ENCODE data around the gene FBXL7. TPM values are rescaled to one million over a fixed set of nuclear protein-coding genes. Genes with fewer than 3 reads are reported as not detected.

FBXL7 gene
- total RNA-seq, 2 experiments from 2014 or later = not detected

GRCh38 chr5:15893866-15894265 lies 393.9 kb downstream of the FBXL7 start:
- no peak for DNase-seq (ENCODE audit: low spot score)
- CTCF ChIA-PET (ENCODE audit: unreplicated experiment) = no interaction called here
- H3K4me2 ChIP-seq (ENCODE audit: low read length) = no peak overlapping the region
- H4K20me1 ChIP-seq (ENCODE audit: insufficient read depth, low read length) = no peaks in the 10 kb centered on the region
- no peak overlapping the region for H2AFZ ChIP-seq (ENCODE audit: low read length)
- no peaks in the 10 kb centered on the region for H3K9me2 ChIP-seq (ENCODE audit: insufficient read depth, low read length)
- no peak overlapping the region for H3K27ac ChIP-seq (ENCODE audit: low read depth, low read length, poor library complexity, severe bottlenecking)
- BruUV-seq (replicated peaks) = no TSS peak
- no peak overlapping the region for H3K4me3 ChIP-seq (ENCODE audit: low read depth, low read length, poor library complexity, severe bottlenecking)
- 0 out of 2 replicates have a peak, but pooled peaks cover 4% of the 10 kb centered on the region for H3K9me3 ChIP-seq (ENCODE audit: low read length)
- TF ChIP-seq EZH2phosphoT487 (IDR thresholded peaks at IDR 0.05; ENCODE audit: borderline replicate concordance, low read depth, low read length) = no peak
- TF ChIP-seq, protein P1, sequence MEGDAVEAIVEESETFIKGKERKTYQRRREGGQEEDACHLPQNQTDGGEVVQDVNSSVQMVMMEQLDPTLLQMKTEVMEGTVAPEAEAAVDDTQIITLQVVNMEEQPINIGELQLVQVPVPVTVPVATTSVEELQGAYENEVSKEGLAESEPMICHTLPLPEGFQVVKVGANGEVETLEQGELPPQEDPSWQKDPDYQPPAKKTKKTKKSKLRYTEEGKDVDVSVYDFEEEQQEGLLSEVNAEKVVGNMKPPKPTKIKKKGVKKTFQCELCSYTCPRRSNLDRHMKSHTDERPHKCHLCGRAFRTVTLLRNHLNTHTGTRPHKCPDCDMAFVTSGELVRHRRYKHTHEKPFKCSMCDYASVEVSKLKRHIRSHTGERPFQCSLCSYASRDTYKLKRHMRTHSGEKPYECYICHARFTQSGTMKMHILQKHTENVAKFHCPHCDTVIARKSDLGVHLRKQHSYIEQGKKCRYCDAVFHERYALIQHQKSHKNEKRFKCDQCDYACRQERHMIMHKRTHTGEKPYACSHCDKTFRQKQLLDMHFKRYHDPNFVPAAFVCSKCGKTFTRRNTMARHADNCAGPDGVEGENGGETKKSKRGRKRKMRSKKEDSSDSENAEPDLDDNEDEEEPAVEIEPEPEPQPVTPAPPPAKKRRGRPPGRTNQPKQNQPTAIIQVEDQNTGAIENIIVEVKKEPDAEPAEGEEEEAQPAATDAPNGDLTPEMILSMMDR (conservative IDR thresholded peaks at IDR 0.05; ENCODE audit: low read length) = no peak
- no peaks in the 10 kb centered on the region for H3K36me3 ChIP-seq (ENCODE audit: insufficient read depth, low read length)
- intact Hi-C loops (cut with micrococcal nuclease; ENCODE audit: unreplicated experiment) = no loop called here
- H3K4me1 ChIP-seq (ENCODE audit: insufficient read depth, low read length, poor library complexity, severe bottlenecking) = no peaks in the 10 kb centered on the region
- no peaks in the 10 kb centered on the region for H3K79me2 ChIP-seq (ENCODE audit: insufficient read depth, low read depth, low read length)
- POLR2A ChIA-PET = no interaction called here

- no peaks in the 10 kb centered on the region for H4K20me1 ChIP-seq (ENCODE audit: insufficient read depth, low read length)
- H3K4me3 ChIP-seq (ENCODE audit: low read depth, low read length, poor library complexity, severe bottlenecking) = no peak overlapping the region
- no peaks in the 10 kb centered on the region for H3K79me2 ChIP-seq (ENCODE audit: insufficient read depth, low read depth, low read length)
- TF ChIP-seq EZH2phosphoT487 (IDR thresholded peaks at IDR 0.05; ENCODE audit: borderline replicate concordance, low read depth, low read length) = no peak
- TF ChIP-seq, protein P1 (conservative IDR thresholded peaks at IDR 0.05; ENCODE audit: low read length) = no peak
- H3K36me3 ChIP-seq (ENCODE audit: insufficient read depth, low read length) = no peaks in the 10 kb centered on the region
- no peaks in the 10 kb centered on the region for H3K9me2 ChIP-seq (ENCODE audit: insufficient read depth, low read length)
- ChIA-PET POLR2A (no interaction called here), CTCF (ENCODE audit: unreplicated experiment) (no interaction called here)
- 0 out of 2 replicates have a peak, but pooled peaks cover 4% of the 10 kb centered on the region for H3K9me3 ChIP-seq (ENCODE audit: low read length)
- no TSS peak for BruUV-seq (replicated peaks)
- no peak overlapping the region for H2AFZ ChIP-seq (ENCODE audit: low read length)
- no peak overlapping the region for H3K27ac ChIP-seq (ENCODE audit: low read depth, low read length, poor library complexity, severe bottlenecking)
- H3K4me1 ChIP-seq (ENCODE audit: insufficient read depth, low read length, poor library complexity, severe bottlenecking) = no peaks in the 10 kb centered on the region
- no peak overlapping the region for H3K4me2 ChIP-seq (ENCODE audit: low read length)
- intact Hi-C loops (cut with micrococcal nuclease; ENCODE audit: unreplicated experiment) = no loop called here
- no peak for DNase-seq (ENCODE audit: low spot score)
These were observed 397.7 kb downstream of the FBXL7 start for GRCh38 chr5:15897656-15898055.

DNA sequence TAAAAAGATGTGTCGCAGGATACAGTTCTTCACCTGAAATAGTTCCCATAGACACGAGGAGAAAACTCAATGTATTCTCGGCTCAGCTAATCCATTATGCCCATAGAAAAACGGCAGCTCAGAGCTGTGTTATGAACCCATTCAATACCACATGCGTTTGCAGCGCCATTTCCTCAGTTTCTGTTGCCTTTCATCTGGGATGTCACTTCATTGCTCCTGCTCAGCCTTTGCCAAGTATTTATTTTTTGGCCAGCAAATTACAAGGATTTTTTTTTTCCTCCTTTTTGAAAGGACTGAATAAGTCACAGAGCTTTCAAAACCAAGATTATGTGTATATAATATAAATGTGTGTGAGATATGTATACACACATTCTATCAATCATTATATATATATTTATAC lies 398.7 kb downstream of the FBXL7 start:
- TF ChIP-seq EZH2phosphoT487 (IDR thresholded peaks at IDR 0.05; ENCODE audit: borderline replicate concordance, low read depth, low read length) = no peak
- TF ChIP-seq, protein P1 (conservative IDR thresholded peaks at IDR 0.05; ENCODE audit: low read length) = no peak
- no peak for DNase-seq (ENCODE audit: low spot score)
- POLR2A ChIA-PET = no interaction called here

More for the DNA sequence above, 398.7 kb downstream of the FBXL7 start:
- no peak overlapping the region for H3K4me3 ChIP-seq (ENCODE audit: low read depth, low read length, poor library complexity, severe bottlenecking)
- no peaks in the 10 kb centered on the region for H3K36me3 ChIP-seq (ENCODE audit: insufficient read depth, low read length)
- no peaks in the 10 kb centered on the region for H3K79me2 ChIP-seq (ENCODE audit: insufficient read depth, low read depth, low read length)
- 0 out of 2 replicates have a peak, but pooled peaks cover 4% of the 10 kb centered on the region for H3K9me3 ChIP-seq (ENCODE audit: low read length)
- no TSS peak for BruUV-seq (replicated peaks)
- H2AFZ ChIP-seq (ENCODE audit: low read length) = no peak overlapping the region
- H3K4me1 ChIP-seq (ENCODE audit: insufficient read depth, low read length, poor library complexity, severe bottlenecking) = no peaks in the 10 kb centered on the region
- no peak overlapping the region for H3K27ac ChIP-seq (ENCODE audit: low read depth, low read length, poor library complexity, severe bottlenecking)
- H3K9me2 ChIP-seq (ENCODE audit: insufficient read depth, low read length) = no peaks in the 10 kb centered on the region
- CTCF ChIA-PET (ENCODE audit: unreplicated experiment) = no interaction called here
- intact Hi-C loops (cut with micrococcal nuclease; ENCODE audit: unreplicated experiment) = no loop called here
- H3K4me2 ChIP-seq (ENCODE audit: low read length) = no peak overlapping the region
- no peaks in the 10 kb centered on the region for H4K20me1 ChIP-seq (ENCODE audit: insufficient read depth, low read length)
